Psoas muscle (tissue), 8 donors: ENCODE measurements around the gene UNC13A. TPM values are rescaled to one million over a fixed set of nuclear protein-coding genes. Genes with fewer than 3 reads are reported as not detected.

ENCODE experiments used
- ATAC-seq, 4 donors: fragments of 200-7000 bp; cut with Tn5 transposase; one replicate each; pipeline ENCODE4 v1.9.1; 2020; ENCODE audit warnings: moderate library complexity in 3 of 4, mild to moderate bottlenecking in 2 of 4
- DNase-seq, 2 donors: peaks; one replicate each; pipeline ENCODE4 v3.0.0-alpha.2; 2020
- H3K27ac ChIP-seq: fragments of 200-600 bp; one replicate; pipeline ENCODE4 v1.8.0; 2022
- H3K27me3 ChIP-seq, 3 donors: fragments of 200-600 bp in 1 of 3; one replicate each; pipeline versions ENCODE4 v1.6.1 to v1.8.0; 2013 to 2022; ENCODE audit warnings: low read length in 2 of 3, mild to moderate bottlenecking in 2 of 3, moderate library complexity in 1 of 3; ENCODE audit not compliant: insufficient read depth in 3 of 3
- H3K36me3 ChIP-seq, 2 donors: fragments of 200-600 bp in 1 of 2; one replicate each; pipeline versions ENCODE4 v1.6.1 to v1.8.0; 2013 to 2022; ENCODE audit warnings: low read depth in 1 of 2, mild to moderate bottlenecking in 1 of 2, moderate library complexity in 1 of 2; ENCODE audit not compliant: insufficient read depth in 1 of 2
- H3K4me1 ChIP-seq: fragments of 200-600 bp; one replicate; pipeline ENCODE4 v1.8.0; 2022
- H3K4me3 ChIP-seq: fragments of 200-600 bp; one replicate; pipeline ENCODE4 v1.8.0; 2022; ENCODE audit warnings: mild to moderate bottlenecking
- H3K9me3 ChIP-seq: fragments of 200-600 bp; one replicate; pipeline ENCODE4 v1.8.0; 2022
- WGBS, 3 donors: extraction: QIAGEN DNeasy Blood & Tissue Kit; methylation state at CpG; one replicate each; pipeline versions ENCODE4 v1.1.6 to v1.1.7; 2013; 5-methylcytosine and 5-hydroxymethylcytosine counted together
- intact Hi-C, 2 donors: fragments of 100-400 bp; cut with DNase I; formaldehyde crosslinking; loops; one replicate each; pipeline versions ENCODE4 v1.11.0 to v1.14.2; 2022
- polyA plus RNA-seq, 3 donors: library from polyadenylated mRNA; stranded (reverse); fragments of 200-250 nt; gene quantifications; one replicate each; pipeline ENCODE4 v1.2.3, GENCODE V29; 2013
- total RNA-seq, 4 donors: library from RNA; stranded (reverse); fragmentation: NEBNext Ultra II Directional in 2 of 4; extraction: Animal tissue kit (Norgen Biotek cat#: 25700) in 2 of 4; gene quantifications; one replicate each; pipeline versions ENCODE4 v1.2.1 to v1.2.4, GENCODE V29; 2021 to 2023
- TF ChIP-seq, protein P1 (sequence below): fragments of 200-600 bp; IDR thresholded peaks from one replicate; pipeline ENCODE4 v1.8.0; 2022; ENCODE audit warnings: antibody characterized with exemption
- donor health status: healthy with polysubstance abuse.
- donor health status: DM: no; HTN: no; CAD: no; lungs with moderate emphysema.
- donor health status: Bipolar disorder and iron deficiency.
- donor health status: healthy.
- donor health status: DM: yes; HTN: yes; CAD: no.
- donor health status: DM: no; HTN: no; CAD: no.
- donor health status: DM: no; HTN: no; CAD: no.
- donor health status: DM: yes; HTN: yes; CAD: no.

The UNC13A gene
- total and polyA plus RNA-seq, 7 donors, result 0.04 to 0.19 (median 0.05) TPM; not detected in 3

DNA sequence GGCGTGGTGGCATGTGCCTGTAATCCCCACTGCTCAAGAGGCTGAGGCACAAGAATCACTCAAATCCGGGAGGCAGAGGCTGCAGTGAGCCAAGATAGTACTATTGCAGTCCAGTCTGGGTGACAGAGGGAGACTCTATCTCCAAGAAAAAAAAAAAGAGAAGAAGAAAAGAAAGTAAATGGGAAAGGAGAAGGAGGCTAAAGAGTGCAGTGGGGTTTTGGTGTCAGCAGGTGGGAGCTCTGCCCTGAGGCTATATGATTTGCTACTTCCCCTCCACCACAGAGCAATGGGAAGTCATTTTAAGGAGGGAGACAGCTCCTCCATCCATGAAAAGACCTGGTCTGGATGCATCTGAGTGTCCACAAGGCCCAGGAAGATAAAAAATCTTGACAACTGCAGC lies 23.1 kb downstream of the UNC13A start:
- H3K36me3 ChIP-seq, result no peaks in the 10 kb centered on the region
- TF ChIP-seq, protein P1, sequence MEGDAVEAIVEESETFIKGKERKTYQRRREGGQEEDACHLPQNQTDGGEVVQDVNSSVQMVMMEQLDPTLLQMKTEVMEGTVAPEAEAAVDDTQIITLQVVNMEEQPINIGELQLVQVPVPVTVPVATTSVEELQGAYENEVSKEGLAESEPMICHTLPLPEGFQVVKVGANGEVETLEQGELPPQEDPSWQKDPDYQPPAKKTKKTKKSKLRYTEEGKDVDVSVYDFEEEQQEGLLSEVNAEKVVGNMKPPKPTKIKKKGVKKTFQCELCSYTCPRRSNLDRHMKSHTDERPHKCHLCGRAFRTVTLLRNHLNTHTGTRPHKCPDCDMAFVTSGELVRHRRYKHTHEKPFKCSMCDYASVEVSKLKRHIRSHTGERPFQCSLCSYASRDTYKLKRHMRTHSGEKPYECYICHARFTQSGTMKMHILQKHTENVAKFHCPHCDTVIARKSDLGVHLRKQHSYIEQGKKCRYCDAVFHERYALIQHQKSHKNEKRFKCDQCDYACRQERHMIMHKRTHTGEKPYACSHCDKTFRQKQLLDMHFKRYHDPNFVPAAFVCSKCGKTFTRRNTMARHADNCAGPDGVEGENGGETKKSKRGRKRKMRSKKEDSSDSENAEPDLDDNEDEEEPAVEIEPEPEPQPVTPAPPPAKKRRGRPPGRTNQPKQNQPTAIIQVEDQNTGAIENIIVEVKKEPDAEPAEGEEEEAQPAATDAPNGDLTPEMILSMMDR, result no peak
- no peaks in the 10 kb centered on the region for H3K9me3 ChIP-seq
- DNase-seq, result no peak
- H3K27ac ChIP-seq, result no peak overlapping the region
- no peaks in the 10 kb centered on the region for H3K4me1 ChIP-seq
- 75 to 82% (median 81%) methylated on average over 2 of the region's 2 CpGs for WGBS, 3 donors
- no peak overlapping the region for H3K4me3 ChIP-seq
- ATAC-seq, result no peak
- intact Hi-C loops, result no loop called here
- H3K27me3 ChIP-seq, result no peaks in the 10 kb centered on the region

- Histone ChIP-seq H3K9me3 (no peaks in the 10 kb centered on the region), H3K27me3 (peaks cover 0 to 2% (median 0%) of the 10 kb centered on the region in 3 donors), H3K4me3 (no peak overlapping the region), H3K36me3 (no peaks in the 10 kb centered on the region), H3K27ac (no peak overlapping the region), H3K4me1 (no peaks in the 10 kb centered on the region)
- TF ChIP-seq, protein P1, result no peak
- intact Hi-C loops, result loop anchor here in 1 of 2 donors (5.0 kb wide), 1 partner anchor 58 kb away; no protein-coding TSS in a partner anchor
- ATAC-seq, result no peak
- no peak for DNase-seq
- 50 to 62% (median 50%) methylated on average over 7 of the region's 7 CpGs for WGBS, 3 donors
Measured at GRCh38 chr19:17659996-17660395, 28.2 kb downstream of the UNC13A start.

DNA sequence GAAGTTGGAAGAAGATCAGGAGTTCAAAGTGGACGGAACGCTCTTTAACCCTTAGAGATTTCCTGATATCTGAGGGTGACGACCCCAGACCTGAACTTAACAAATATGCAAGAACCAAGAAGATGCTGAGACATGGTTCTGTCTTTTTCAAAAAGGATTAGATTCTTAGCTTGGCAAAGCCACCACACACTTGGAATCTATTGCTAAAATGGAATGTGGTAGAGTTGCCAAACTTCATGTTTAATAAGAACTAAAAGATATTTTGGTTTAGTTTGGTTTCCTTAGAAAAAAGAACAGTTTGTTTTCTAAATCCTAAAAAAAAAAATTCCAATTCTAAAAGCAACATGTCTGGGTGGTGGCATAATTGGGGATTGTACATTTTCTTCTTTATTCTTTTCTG lies 29.5 kb downstream of the UNC13A start:
- peaks cover 0 to 2% (median 0%) of the 10 kb centered on the region in 3 donors for H3K27me3 ChIP-seq
- no peaks in the 10 kb centered on the region for H3K4me1 ChIP-seq
- H3K36me3 ChIP-seq, result no peaks in the 10 kb centered on the region
- TF ChIP-seq, protein P1, result no peak
- DNase-seq, result no peak
- intact Hi-C loops, result no loop called here
- no peaks in the 10 kb centered on the region for H3K9me3 ChIP-seq
- H3K27ac ChIP-seq, result no peak overlapping the region
- 13 to 20% (median 18%) methylated on average over 3 of the region's 3 CpGs for WGBS, 3 donors
- ATAC-seq, result no peak
- no peak overlapping the region for H3K4me3 ChIP-seq

- H3K4me1 ChIP-seq, result no peaks in the 10 kb centered on the region
- TF ChIP-seq, protein P1, result no peak
- ATAC-seq, result no peak
- no peak for DNase-seq
- no peaks in the 10 kb centered on the region for H3K36me3 ChIP-seq
- intact Hi-C loops, result no loop called here
- 78 to 80% (median 80%) methylated on average over 6 of the region's 6 CpGs for WGBS, 3 donors
- H3K4me3 ChIP-seq, result no peak overlapping the region
- no peak overlapping the region for H3K27ac ChIP-seq
- H3K9me3 ChIP-seq, result no peaks in the 10 kb centered on the region
- H3K27me3 ChIP-seq, result peaks cover 0 to 2% (median 0%) of the 10 kb centered on the region in 3 donors
Measured at GRCh38 chr19:17658240-17658639, 29.9 kb downstream of the UNC13A start.

DNA sequence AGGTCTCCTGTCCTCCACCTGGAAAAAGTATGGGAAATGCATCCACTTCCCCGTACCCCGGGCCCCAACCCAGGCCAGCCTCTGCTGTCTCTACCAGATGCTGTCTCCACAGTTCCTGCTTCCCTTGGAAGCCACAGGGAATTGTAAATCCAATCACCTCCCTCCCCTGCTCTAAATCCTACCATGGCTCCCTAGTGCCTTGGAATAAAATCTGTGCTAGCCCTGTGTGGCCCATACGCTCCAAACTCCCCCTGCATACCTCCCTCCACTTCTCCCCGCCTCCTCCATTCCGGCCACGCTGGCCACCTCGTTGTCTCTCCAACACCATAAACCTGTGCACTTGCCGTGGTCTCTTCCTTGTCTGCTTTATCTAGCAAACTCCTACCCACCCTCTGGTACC lies 31.2 kb downstream of the UNC13A start:
- no peaks in the 10 kb centered on the region for H3K36me3 ChIP-seq

More for the DNA sequence above, 31.2 kb downstream of the UNC13A start:
- DNase-seq (peak in 1 of 2 donors; percentile 2), ATAC-seq (no peak)
- WGBS, 3 donors, result 61 to 66% (median 65%) methylated on average over 8 of the region's 8 CpGs
- peaks cover 0 to 4% (median 0%) of the 10 kb centered on the region in 3 donors for H3K27me3 ChIP-seq
- no peak overlapping the region for H3K4me3 ChIP-seq
- TF ChIP-seq, protein P1, result no peak
- intact Hi-C loops, result no loop called here
- no peaks in the 10 kb centered on the region for H3K4me1 ChIP-seq
- no peaks in the 10 kb centered on the region for H3K9me3 ChIP-seq
- no peak overlapping the region for H3K27ac ChIP-seq
